Measurements from ENCODE around the gene GPD1L.
A peak's percentile ranks its signal among the peaks of the same experiment; 100 is the strongest.
"Not testable (repeated sequence)": the region's sequence is repeated elsewhere in the genome, so short reads cannot be mapped to it uniquely, and the experiment has no call there.

Gene GPD1L

GRCh38 chr3:32106132-32106928, at the start of gene GPD1L:
TSS of gene GPD1L (plus strand) at chr3:32106620. CDS start at chr3:32106712, 92 bp downstream.
- DNase-seq (ENCODE audit: low spot score) = peak; percentile 95

- DNase-seq (ENCODE audit: low spot score) = not testable (repeated sequence)
These were observed 48.0 kb upstream of the GPD1L start for GRCh38 chr3:32058465-32058864.

- no peak for DNase-seq (ENCODE audit: low spot score)
These were observed 43.4 kb upstream of the GPD1L start for GRCh38 chr3:32062950-32063582.

GRCh38 chr3:32066686-32067085, 39.7 kb upstream of the GPD1L start:
- no peak for DNase-seq (ENCODE audit: low spot score)

- not testable (repeated sequence) for DNase-seq (ENCODE audit: low spot score)
These were observed 32.2 kb upstream of the GPD1L start for GRCh38 chr3:32074194-32074593.

GRCh38 chr3:32076566-32076965, 29.9 kb upstream of the GPD1L start:
- no peak for DNase-seq (ENCODE audit: low spot score)

- DNase-seq (ENCODE audit: low spot score) = no peak
These were observed 28.9 kb upstream of the GPD1L start for GRCh38 chr3:32077260-32078084.

- no peak for DNase-seq (ENCODE audit: low spot score)
These were observed 28.3 kb upstream of the GPD1L start for GRCh38 chr3:32078085-32078634.

GRCh38 chr3:32078864-32079263, 27.6 kb upstream of the GPD1L start:
- no peak for DNase-seq (ENCODE audit: low spot score)

GRCh38 chr3:32082721-32083120, 23.7 kb upstream of the GPD1L start:
- DNase-seq (ENCODE audit: low spot score) = no peak

- no peak for DNase-seq (ENCODE audit: low spot score)
These were observed 22.6 kb upstream of the GPD1L start for GRCh38 chr3:32083702-32084270.

- no peak for DNase-seq (ENCODE audit: low spot score)
These were observed 21.6 kb upstream of the GPD1L start for GRCh38 chr3:32084870-32085269.

- no peak for DNase-seq (ENCODE audit: low spot score)
These were observed 20.0 kb upstream of the GPD1L start for GRCh38 chr3:32086464-32086863.

- DNase-seq (ENCODE audit: low spot score) = no peak
These were observed 16.9 kb upstream of the GPD1L start for GRCh38 chr3:32089476-32089875.

- no peak for DNase-seq (ENCODE audit: low spot score)
These were observed 13.2 kb upstream of the GPD1L start for GRCh38 chr3:32093204-32093603.

GRCh38 chr3:32095431-32095830, 11.0 kb upstream of the GPD1L start:
- no peak for DNase-seq (ENCODE audit: low spot score)

GRCh38 chr3:32097768-32098167, 8.7 kb upstream of the GPD1L start:
- DNase-seq (ENCODE audit: low spot score) = no peak

GRCh38 chr3:32098528-32098927, 7.9 kb upstream of the GPD1L start:
- DNase-seq (ENCODE audit: low spot score) = no peak

- DNase-seq (ENCODE audit: low spot score) = no peak
These were observed 6.0 kb upstream of the GPD1L start for GRCh38 chr3:32100465-32100864.

GRCh38 chr3:32102289-32102688, 4.1 kb upstream of the GPD1L start:
- DNase-seq (ENCODE audit: low spot score) = no peak

GRCh38 chr3:32104492-32104891, 1.9 kb upstream of the GPD1L start:
- no peak for DNase-seq (ENCODE audit: low spot score)

Measured in activated CD4-positive, alpha-beta T cell treated with anti-CD3 and anti-CD28 coated beads, Interleukin-2, Interleukin-4, amounts not matched to agents 100 ng/mL and 50 ng/mL, durations not matched to agents 16 hours and 8 hours (primary cell).